ENCODE results near the gene DNPEP.

The DNPEP gene

DNA sequence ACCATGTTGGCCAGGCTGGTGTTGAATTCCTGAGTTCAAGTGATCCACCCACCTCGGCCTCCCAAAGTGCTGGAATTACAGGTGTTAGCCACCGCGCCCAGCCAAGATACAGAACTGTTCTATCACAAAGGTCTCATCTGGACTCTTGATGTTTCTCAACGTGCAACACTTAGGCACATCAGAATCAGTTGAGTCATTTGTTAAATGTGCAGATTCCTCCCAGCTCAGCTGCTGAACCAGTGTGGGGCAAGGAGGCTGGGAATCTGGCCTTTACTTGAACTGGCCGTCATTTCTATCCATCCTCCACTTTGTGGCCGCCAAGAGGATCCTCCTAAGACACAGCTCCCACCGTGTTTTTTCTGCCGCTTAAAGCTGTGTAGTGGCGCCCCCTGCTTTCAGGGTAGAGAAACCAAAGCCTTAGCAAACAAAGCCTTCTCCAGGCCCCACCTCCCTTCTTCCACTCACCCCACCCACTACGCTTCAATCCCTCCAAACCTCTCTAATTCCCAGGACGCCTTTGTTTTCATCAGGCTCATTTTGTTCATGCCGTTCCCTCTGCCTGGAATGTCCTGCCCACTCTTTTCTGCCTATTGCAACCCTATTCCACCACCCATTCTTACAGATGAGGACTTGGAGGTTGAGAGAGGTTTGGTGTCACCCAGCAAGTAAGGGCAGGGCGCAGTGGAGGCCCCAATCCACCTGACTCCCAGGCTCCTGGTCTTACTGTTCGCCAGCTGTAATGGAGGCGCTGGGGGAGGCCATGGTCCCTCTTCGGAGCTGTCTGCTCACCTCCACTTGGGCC is 46.2 kb upstream of the DNPEP start:
- TF ChIP-seq, protein P1, sequence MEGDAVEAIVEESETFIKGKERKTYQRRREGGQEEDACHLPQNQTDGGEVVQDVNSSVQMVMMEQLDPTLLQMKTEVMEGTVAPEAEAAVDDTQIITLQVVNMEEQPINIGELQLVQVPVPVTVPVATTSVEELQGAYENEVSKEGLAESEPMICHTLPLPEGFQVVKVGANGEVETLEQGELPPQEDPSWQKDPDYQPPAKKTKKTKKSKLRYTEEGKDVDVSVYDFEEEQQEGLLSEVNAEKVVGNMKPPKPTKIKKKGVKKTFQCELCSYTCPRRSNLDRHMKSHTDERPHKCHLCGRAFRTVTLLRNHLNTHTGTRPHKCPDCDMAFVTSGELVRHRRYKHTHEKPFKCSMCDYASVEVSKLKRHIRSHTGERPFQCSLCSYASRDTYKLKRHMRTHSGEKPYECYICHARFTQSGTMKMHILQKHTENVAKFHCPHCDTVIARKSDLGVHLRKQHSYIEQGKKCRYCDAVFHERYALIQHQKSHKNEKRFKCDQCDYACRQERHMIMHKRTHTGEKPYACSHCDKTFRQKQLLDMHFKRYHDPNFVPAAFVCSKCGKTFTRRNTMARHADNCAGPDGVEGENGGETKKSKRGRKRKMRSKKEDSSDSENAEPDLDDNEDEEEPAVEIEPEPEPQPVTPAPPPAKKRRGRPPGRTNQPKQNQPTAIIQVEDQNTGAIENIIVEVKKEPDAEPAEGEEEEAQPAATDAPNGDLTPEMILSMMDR (IDR thresholded peaks at IDR 0.05; ENCODE audit: low read depth, low read length), result no peak; the same call in 1 of the 2 replicates
- no peak overlapping the region for H3K4me3 ChIP-seq (ENCODE audit: low read depth, low read length)

DNA sequence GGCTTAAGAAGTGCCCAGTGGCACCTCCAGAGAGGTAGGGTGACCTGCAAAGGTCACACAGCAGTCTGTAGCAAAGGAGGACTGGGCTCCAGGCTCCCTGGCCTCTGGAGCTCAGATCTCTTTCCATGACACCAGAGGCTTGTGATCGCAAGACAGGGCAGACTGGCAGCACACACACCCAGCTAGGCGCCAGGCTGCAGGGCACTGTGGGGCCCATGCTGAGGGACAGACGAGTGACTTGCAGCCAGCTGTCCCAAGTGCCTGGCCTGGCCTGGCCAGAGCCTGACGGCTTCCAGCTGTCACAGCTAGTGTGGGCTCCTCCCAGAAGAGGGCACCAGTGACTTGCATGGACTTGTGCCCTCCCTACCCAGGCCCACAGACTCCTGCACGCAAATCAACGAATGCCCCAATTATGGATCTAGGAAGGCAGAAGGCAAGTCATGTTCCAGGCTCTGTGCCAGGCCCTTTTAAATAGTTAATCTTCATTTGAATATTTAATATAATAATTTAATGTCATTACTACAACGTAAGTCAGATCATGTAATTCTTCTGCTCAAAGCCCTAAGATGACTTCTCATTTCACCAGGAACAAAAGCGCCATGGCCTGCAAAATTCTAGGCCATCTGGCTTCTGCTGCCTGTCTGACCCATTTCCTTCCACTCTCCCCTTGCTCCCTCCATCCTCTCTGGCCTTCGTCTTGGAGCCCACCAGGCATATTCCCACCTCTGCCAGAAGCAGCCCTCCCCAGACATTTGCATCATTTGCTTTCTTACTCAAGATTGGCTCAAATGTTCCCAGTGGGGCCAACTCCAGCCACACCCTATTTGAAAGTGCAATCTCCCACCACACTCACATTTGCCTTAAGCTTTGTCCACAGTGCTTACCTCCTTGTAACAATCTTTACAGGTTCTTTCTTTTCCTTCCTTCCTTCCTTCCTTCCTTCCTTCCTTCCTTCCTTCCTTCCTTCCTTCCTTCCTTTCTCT is 43.2 kb upstream of the DNPEP start:
- TF ChIP-seq, protein P1 (IDR thresholded peaks at IDR 0.05; ENCODE audit: low read depth, low read length), result 0 out of 2 replicates have a peak, but pooled peaks have one; percentile 10
- H3K4me3 ChIP-seq (ENCODE audit: low read depth, low read length), result no peak overlapping the region

DNA sequence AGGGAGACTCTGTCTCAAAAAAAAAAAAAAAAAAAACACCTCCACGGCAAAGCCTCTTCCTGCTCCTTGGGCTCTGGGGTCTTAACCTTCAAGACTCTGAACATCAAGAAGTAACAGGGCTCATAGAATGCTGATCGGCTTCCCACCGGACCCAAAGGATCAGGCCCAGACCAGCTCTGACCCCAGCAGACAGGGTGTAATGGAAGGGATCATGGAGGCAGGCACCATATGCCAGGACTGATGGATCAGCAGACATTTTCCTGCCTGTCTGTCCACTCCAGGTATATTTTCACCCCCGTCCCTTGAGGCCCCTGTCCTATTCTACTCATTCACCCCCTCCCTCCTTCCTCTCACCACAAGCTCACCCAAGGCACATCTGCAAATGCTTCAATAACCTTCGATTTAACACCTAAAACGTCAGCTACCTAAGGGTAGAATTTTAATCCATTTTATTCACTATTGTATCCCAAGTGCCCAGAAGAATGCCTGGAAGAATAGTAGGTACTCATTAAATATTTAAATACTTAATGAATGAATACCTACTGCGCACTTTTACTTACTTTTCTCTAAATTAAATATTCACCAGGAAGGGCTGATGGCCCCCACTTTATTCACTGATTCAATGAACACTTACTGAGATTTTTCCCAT is 42.4 kb upstream of the DNPEP start:
- TF ChIP-seq, protein P1 (IDR thresholded peaks at IDR 0.05; ENCODE audit: low read depth, low read length), result no peak
- no peak overlapping the region for H3K4me3 ChIP-seq (ENCODE audit: low read depth, low read length)

DNA sequence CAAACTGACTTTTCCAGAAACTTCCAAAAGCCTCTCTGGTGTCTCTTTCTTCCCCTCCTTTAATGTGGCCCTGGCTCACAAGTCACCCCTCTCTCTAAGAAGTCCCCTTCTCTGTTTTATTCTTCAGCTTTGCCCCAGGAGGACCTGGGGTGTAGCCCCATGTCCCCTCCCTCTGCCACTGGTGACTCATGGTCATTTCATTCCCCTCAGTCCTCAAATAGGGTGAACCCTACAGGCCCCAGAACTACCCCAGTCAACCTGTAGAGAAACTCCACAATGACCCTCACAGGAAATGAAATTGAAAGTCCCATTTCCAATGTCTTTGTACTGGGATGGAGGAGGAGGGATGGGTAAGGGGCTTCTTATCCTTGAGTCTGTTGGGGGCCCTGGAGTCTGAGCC is 40.8 kb upstream of the DNPEP start:
- H3K4me3 ChIP-seq (ENCODE audit: low read depth, low read length), result no peak overlapping the region
- TF ChIP-seq, protein P1 (IDR thresholded peaks at IDR 0.05; ENCODE audit: low read depth, low read length), result no peak

DNA sequence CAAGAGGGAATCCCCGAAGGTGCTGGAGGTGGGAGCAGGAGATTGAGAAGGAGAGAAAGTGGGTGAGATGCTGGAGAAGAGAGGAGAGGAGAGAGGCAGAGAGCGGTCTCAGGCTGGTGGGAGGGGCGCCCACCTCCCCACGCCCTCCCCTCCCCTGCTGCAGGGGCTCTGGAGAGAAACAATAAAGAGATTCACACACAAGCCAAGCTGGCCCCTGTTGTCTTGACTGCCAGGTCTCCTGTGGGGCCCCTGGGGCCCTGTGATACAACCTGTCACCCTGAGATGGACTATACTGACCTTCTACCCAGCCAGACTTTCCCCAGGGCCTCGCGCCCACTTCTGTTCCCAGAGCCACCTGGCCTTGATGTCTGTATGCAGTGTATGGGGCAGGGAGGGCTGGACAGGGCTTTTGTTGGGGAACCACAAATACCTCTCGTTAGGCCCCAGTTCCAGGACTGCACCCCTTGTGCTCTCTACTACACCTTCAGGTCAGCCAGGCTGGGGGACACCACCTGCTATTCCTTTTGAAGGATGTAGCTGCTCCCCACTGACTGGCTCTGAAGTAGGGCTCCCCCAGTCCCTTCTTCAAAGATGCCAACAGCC is 38.9 kb upstream of the DNPEP start:
- TF ChIP-seq, protein P1 (IDR thresholded peaks at IDR 0.05; ENCODE audit: low read depth, low read length), result no peak
- no peak overlapping the region for H3K4me3 ChIP-seq (ENCODE audit: low read depth, low read length)

DNA sequence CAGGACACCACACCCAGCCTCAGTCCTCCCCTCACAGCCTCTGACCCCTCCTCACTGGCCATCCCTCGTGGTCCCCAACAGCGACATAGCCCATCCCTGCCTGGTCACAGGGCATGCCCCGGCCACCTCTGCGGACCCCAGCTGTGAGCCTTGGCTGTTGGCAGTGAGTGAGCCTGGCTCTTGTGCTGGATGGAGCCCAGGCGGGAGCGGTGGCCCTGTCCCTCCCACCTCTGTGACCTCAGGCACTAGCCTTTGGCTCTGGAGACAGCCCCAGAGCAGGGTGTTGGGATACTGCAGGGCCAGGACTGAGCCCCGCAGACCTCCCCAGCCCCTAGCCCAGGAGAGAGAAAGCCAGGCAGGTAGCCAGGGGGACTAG is 38.3 kb upstream of the DNPEP start:
- no peak overlapping the region for H3K4me3 ChIP-seq (ENCODE audit: low read depth, low read length)
- TF ChIP-seq, protein P1 (IDR thresholded peaks at IDR 0.05; ENCODE audit: low read depth, low read length), result no peak

All from WI38 (cell line).